GM12878 (cell line): ENCODE data around the gene RIMBP2. TPM values are rescaled to one million over a fixed set of nuclear protein-coding genes. Genes with fewer than 3 reads are reported as not detected.

Experiments
- ATAC-seq: fragments of 200-7000 bp; cut with Tn5 transposase; 3 replicates; pipeline ENCODE4 v1.9.1; 2020; ENCODE audit warnings: mild to moderate bottlenecking, moderate library complexity
- BruUV-seq: library from RNA; stranded (reverse); fragments of 400-500 nt; replicated peaks from 2 replicates; lab custom pipeline; 2021; lab: Mats Ljungman, UMichigan
- CTCF ChIA-PET: fragments of 300-600 bp; sonication (Branson Sonifier 250); formaldehyde crosslinking; extraction: SDS; loops from one replicate; lab custom pipeline; 2021; ENCODE audit warnings: inconsistent platforms; lab: Yijun Ruan, JAX
- POLR2A ChIA-PET: fragments of 350-600 bp; formaldehyde crosslinking; extraction: SDS; loops from one replicate; lab custom pipeline; 2021; ENCODE audit warnings: inconsistent platforms; lab: Charles Lee
- RAD21 ChIA-PET: fragments of 300-600 bp; sonication (Branson Sonifier 250); formaldehyde crosslinking; loops from one replicate; lab custom pipeline; 2023; ENCODE audit warnings: antibody characterized with exemption; ENCODE audit not compliant: unreplicated experiment; lab: Charles Lee
- SMC1A ChIA-PET: fragments of 300-600 bp; sonication (Branson Sonifier 250); formaldehyde crosslinking; loops from one replicate; lab custom pipeline; 2023; ENCODE audit not compliant: unreplicated experiment, uncharacterized antibody; lab: Charles Lee
- DNase-seq: peaks from one replicate; pipeline ENCODE4 v3.0.0-alpha.2; 2011; ENCODE audit warnings: low read depth, low spot score
- FAIRE-seq: peaks from 3 replicates; lab custom pipeline; 2011; peaks lifted over from hg19 to GRCh38; lab: Jason Lieb, UNC
- H2AFZ ChIP-seq: 2 replicates; pipeline ENCODE4 v1.6.0; 2011; ENCODE audit warnings: low read depth, low read length, control low read depth; ENCODE audit not compliant: control insufficient read depth
- H3K27ac ChIP-seq: 2 replicates; pipeline ENCODE4 v1.5.1; 2011; ENCODE audit warnings: control low read depth; ENCODE audit not compliant: control insufficient read depth, insufficient read depth
- H3K27me3 ChIP-seq, 2 experiments: replicated peaks in 1 of 2; 2 replicates each; pipeline versions ENCODE4 v1.6.0 to v1.6.1; 2011; ENCODE audit warnings: low read length in 1 of 2; ENCODE audit not compliant: control insufficient read depth in 2 of 2, insufficient read depth in 2 of 2
- H3K36me3 ChIP-seq, 2 experiments: 2 replicates each; pipeline ENCODE4 v1.5.1; 2011; ENCODE audit warnings: low read length in 1 of 2; ENCODE audit not compliant: control insufficient read depth in 2 of 2, insufficient read depth in 2 of 2
- H3K4me1 ChIP-seq: 2 replicates; pipeline ENCODE4 v1.6.1; 2011; ENCODE audit warnings: mild to moderate bottlenecking, low read length, moderate library complexity, mixed read lengths; ENCODE audit not compliant: control insufficient read depth, insufficient read depth
- H3K4me2 ChIP-seq: 2 replicates; pipeline ENCODE4 v1.6.0; 2011; ENCODE audit warnings: control low read depth; ENCODE audit not compliant: control insufficient read depth, insufficient read depth
- H3K4me3 ChIP-seq: fragments of 200-600 bp; sonication (generic); 2 replicates; pipeline ENCODE4 v1.5.1; 2016
- H3K79me2 ChIP-seq: 2 replicates; pipeline ENCODE4 v1.6.0; 2011; ENCODE audit warnings: low read length; ENCODE audit not compliant: control insufficient read depth, insufficient read depth
- H3K9ac ChIP-seq: 2 replicates; pipeline ENCODE4 v1.8.0; 2011; ENCODE audit warnings: low read length, control low read depth, mixed read lengths; ENCODE audit not compliant: control insufficient read depth, insufficient read depth
- H3K9me3 ChIP-seq: replicated peaks from 3 replicates; pipeline ENCODE4 v1.5.1; 2011; ENCODE audit warnings: mild to moderate bottlenecking, low read length; ENCODE audit not compliant: control insufficient read depth, insufficient read depth
- H4K20me1 ChIP-seq: 2 replicates; pipeline ENCODE4 v1.6.0; 2011; ENCODE audit not compliant: control insufficient read depth, insufficient read depth
- ATF7 ChIP-seq: fragments of 450-650 bp; IDR thresholded peaks from 2 replicates; pipeline ENCODE4 v1.6.1; 2016; ENCODE audit warnings: low read depth, mild to moderate bottlenecking
- CREB1 ChIP-seq: IDR thresholded peaks from 2 replicates; pipeline ENCODE4 v1.6.1; 2012; ENCODE audit warnings: low read depth, mild to moderate bottlenecking, inconsistent platforms
- ELK1 ChIP-seq: IDR thresholded peaks from 2 replicates; pipeline ENCODE4 v1.6.1; 2012; ENCODE audit warnings: low read depth, low read length, improper control_type of control experiment
- EP300 ChIP-seq, 2 experiments: fragments of 150-350 bp in 1 of 2; IDR thresholded peaks; 2 replicates each; pipeline ENCODE4 v1.6.1; 2011 to 2012; ENCODE audit warnings: low read depth in 2 of 2, low read length in 2 of 2, borderline replicate concordance in 1 of 2, improper control_type of control experiment in 1 of 2, inconsistent platforms in 1 of 2; ENCODE audit not compliant: control insufficient read depth in 1 of 2
- ESRRA ChIP-seq: IDR thresholded peaks from 2 replicates; pipeline ENCODE4 v1.6.1; 2012; ENCODE audit warnings: mild to moderate bottlenecking, low read length, improper control_type of control experiment
- FOS ChIP-seq: IDR thresholded peaks from 3 replicates; pipeline ENCODE4 v1.6.1; 2011; ENCODE audit warnings: borderline replicate concordance; ENCODE audit not compliant: insufficient read length; ENCODE audit errors: extremely low read depth
- IRF4 ChIP-seq: IDR thresholded peaks from 2 replicates; pipeline ENCODE4 v1.6.1; 2011; ENCODE audit warnings: low read depth, low read length
- KDM1A ChIP-seq: fragments of 200-600 bp; sonication (generic); IDR thresholded peaks from 2 replicates; pipeline ENCODE4 v1.6.1; 2016; ENCODE audit warnings: borderline replicate concordance
- MYB ChIP-seq: fragments of 150-350 bp; IDR thresholded peaks from 2 replicates; pipeline ENCODE4 v1.6.1; 2014; ENCODE audit warnings: mild to moderate bottlenecking, low read depth, low read length, borderline replicate concordance
- NR2C1 ChIP-seq: fragments of 450-650 bp; IDR thresholded peaks from 2 replicates; pipeline ENCODE4 v1.6.1; 2017; ENCODE audit warnings: antibody characterized with exemption, mild to moderate bottlenecking, moderate library complexity
- NRF1 ChIP-seq: conservative IDR thresholded peaks from 2 replicates; pipeline ENCODE4 v1.6.1; 2011; ENCODE audit warnings: mild to moderate bottlenecking, low read depth, low read length, improper control_type of control experiment
- POU2F2 ChIP-seq: IDR thresholded peaks from 3 replicates; pipeline ENCODE4 v1.6.1; 2011; ENCODE audit warnings: low read depth, mild to moderate bottlenecking, low read length, borderline replicate concordance
- RBBP5 ChIP-seq: fragments of 200-600 bp; sonication (generic); conservative IDR thresholded peaks from 2 replicates; pipeline ENCODE4 v1.6.1; 2016
- RELA ChIP-seq: fragments of 450-650 bp; IDR thresholded peaks from 2 replicates; pipeline ENCODE4 v1.8.0; 2014; ENCODE audit warnings: borderline replicate concordance; ENCODE audit not compliant: partially characterized antibody
- RUNX3 ChIP-seq: IDR thresholded peaks from 2 replicates; pipeline ENCODE4 v1.6.1; 2012; ENCODE audit warnings: low read length, inconsistent platforms
- SP1 ChIP-seq: IDR thresholded peaks from one replicate; pipeline ENCODE4 v1.6.1; 2011; ENCODE audit warnings: low read depth, low read length
- ZNF384 ChIP-seq: IDR thresholded peaks from 2 replicates; pipeline ENCODE4 v1.6.1; 2012; ENCODE audit warnings: low read depth, mild to moderate bottlenecking, low read length, improper control_type of control experiment, borderline replicate concordance
- WGBS: methylation state at CpG from one replicate; pipeline ENCODE4 v1.1.6; 2016; ENCODE audit warnings: low lambda C conversion rate; ENCODE audit not compliant: insufficient replicate concordance, insufficient coverage; ENCODE audit errors: missing lambda C conversion rate; 5-methylcytosine and 5-hydroxymethylcytosine counted together
- in situ Hi-C: fragments of 300-500 bp; cut with MboI; formaldehyde crosslinking; loops from 9 replicates; pipeline ENCODE4 v1.14.3; 2018; ENCODE audit warnings: mixed read lengths
- intact Hi-C: fragments of 100-400 bp; cut with micrococcal nuclease; formaldehyde crosslinking; loops from one replicate; pipeline ENCODE4 v1.14.2; 2022; ENCODE audit not compliant: unreplicated experiment
- polyA plus RNA-seq, 11 experiments: library from polyadenylated mRNA; depleted of rRNA in 4 of 11; unstranded in 6 of 11; stranded (reverse) in 5 of 11; fragments of >200 nt; fragmentation: Nextera tagmentation in 4 of 11; fragmentation: Illumina TruSeq in 1 of 11; extraction: Ambion mirVana in 4 of 11; extraction: Trizol in 1 of 11; gene quantifications; 1 replicate in 1 of 11; 2 replicates in 10 of 11; pipeline versions ENCODE4 v1.2.1 to v1.2.3, GENCODE V29; 2011 to 2016; ENCODE audit warnings: inconsistent platforms in 2 of 11, missing spikeins in 2 of 11, low read depth in 1 of 11
- total RNA-seq, 4 experiments: library from RNA; depleted of rRNA in 3 of 4; stranded (reverse); fragments of >200 nt in 3 of 4; fragmentation: Illumina TruSeq in 1 of 4; extraction: Trizol in 1 of 4; gene quantifications; 2 replicates each; pipeline versions ENCODE4 v1.2.1 to v1.2.3, GENCODE V29; 2013 to 2021
- TF ChIP-seq, protein P1 (sequence below): fragments of 450-650 bp; IDR thresholded peaks from 2 replicates; pipeline ENCODE4 v1.6.1; 2016; ENCODE audit warnings: mild to moderate bottlenecking, moderate library complexity, borderline replicate concordance
- TF ChIP-seq, protein P2 (sequence below): fragments of 450-650 bp; IDR thresholded peaks from 2 replicates; pipeline ENCODE4 v1.6.1; 2016; ENCODE audit warnings: mild to moderate bottlenecking

The RIMBP2 gene
- total and polyA plus RNA-seq, 10 of the 15 experiments (the other 5 are each of a cell fraction or from before 2014, with no cell fraction given) = 0.04 to 2.9 (median 0.07) TPM; not detected in 1

DNA sequence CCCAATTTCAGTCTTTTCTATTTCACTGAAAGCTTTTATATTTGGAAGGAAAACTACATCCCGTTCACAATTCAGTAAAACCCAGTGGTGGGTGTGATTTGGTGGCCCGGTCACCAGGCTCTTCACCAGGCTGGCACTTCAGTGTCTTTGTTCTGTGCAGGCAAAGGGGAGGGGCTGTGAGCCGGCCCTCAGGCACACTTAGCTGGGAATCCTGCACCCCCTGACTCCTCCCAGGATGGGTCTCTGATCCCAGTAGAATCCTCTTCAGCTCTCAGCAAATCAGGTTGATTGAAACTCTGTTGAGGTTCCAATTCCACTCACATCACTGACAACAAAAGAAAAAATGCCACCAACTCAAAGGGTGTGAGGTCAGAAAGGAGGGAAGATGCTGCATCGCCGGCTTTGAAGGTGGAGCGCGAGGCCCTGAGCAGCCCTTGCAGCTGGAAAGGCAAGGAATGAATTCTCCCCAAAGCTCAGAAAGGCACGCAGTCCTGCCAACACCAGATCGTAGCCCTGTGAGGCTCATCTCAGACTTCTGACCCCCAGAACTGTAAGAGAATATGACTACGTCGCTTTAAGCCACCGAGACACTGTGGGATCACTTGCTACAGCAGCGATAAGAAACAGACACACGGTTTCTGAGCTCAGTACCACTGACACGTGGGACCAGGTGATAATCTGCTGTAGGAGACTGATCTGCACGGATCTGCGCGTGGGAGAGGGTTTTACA lies 211.8 kb downstream of the RIMBP2 start:
- ChIA-PET POLR2A (no interaction called here), CTCF (interaction anchor here (0.7 kb wide), 1 partner anchor 215 kb away, joined by 3 read pairs; no protein-coding TSS in a partner anchor), SMC1A (no interaction called here), RAD21 (no interaction called here)
- no peak overlapping the region for H3K4me3 ChIP-seq
- no peak overlapping the region for H3K9ac ChIP-seq
- no peaks in the 10 kb centered on the region for H4K20me1 ChIP-seq
- no peaks in the 10 kb centered on the region for H3K4me1 ChIP-seq
- TF ChIP-seq MYB = no peak
- no peak for TF ChIP-seq EP300 (IDR thresholded peaks at IDR 0.05; ENCODE audit: borderline replicate concordance in 1 of 2, control insufficient read depth in 1 of 2, low read depth in 2 of 2, low read length in 2 of 2)
- no peak for TF ChIP-seq IRF4
- no peak for TF ChIP-seq POU2F2
- TF ChIP-seq RELA = no peak
- TF ChIP-seq, protein P1, sequence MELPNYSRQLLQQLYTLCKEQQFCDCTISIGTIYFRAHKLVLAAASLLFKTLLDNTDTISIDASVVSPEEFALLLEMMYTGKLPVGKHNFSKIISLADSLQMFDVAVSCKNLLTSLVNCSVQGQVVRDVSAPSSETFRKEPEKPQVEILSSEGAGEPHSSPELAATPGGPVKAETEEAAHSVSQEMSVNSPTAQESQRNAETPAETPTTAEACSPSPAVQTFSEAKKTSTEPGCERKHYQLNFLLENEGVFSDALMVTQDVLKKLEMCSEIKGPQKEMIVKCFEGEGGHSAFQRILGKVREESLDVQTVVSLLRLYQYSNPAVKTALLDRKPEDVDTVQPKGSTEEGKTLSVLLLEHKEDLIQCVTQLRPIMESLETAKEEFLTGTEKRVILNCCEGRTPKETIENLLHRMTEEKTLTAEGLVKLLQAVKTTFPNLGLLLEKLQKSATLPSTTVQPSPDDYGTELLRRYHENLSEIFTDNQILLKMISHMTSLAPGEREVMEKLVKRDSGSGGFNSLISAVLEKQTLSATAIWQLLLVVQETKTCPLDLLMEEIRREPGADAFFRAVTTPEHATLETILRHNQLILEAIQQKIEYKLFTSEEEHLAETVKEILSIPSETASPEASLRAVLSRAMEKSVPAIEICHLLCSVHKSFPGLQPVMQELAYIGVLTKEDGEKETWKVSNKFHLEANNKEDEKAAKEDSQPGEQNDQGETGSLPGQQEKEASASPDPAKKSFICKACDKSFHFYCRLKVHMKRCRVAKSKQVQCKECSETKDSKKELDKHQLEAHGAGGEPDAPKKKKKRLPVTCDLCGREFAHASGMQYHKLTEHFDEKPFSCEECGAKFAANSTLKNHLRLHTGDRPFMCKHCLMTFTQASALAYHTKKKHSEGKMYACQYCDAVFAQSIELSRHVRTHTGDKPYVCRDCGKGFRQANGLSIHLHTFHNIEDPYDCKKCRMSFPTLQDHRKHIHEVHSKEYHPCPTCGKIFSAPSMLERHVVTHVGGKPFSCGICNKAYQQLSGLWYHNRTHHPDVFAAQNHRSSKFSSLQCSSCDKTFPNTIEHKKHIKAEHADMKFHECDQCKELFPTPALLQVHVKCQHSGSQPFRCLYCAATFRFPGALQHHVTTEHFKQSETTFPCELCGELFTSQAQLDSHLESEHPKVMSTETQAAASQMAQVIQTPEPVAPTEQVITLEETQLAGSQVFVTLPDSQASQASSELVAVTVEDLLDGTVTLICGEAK = no peak
- TF ChIP-seq NR2C1 = no peak
- TF ChIP-seq NRF1 = no peak
- TF ChIP-seq KDM1A = no peak
- no peak for TF ChIP-seq FOS
- TF ChIP-seq ELK1 = no peak
- no peak for TF ChIP-seq CREB1
- no peak for TF ChIP-seq ATF7
- no peak for TF ChIP-seq RUNX3
- TF ChIP-seq ESRRA = no peak
- no peak for TF ChIP-seq ZNF384
- no peak for TF ChIP-seq RBBP5
- no peak for TF ChIP-seq SP1
- TF ChIP-seq, protein P2, sequence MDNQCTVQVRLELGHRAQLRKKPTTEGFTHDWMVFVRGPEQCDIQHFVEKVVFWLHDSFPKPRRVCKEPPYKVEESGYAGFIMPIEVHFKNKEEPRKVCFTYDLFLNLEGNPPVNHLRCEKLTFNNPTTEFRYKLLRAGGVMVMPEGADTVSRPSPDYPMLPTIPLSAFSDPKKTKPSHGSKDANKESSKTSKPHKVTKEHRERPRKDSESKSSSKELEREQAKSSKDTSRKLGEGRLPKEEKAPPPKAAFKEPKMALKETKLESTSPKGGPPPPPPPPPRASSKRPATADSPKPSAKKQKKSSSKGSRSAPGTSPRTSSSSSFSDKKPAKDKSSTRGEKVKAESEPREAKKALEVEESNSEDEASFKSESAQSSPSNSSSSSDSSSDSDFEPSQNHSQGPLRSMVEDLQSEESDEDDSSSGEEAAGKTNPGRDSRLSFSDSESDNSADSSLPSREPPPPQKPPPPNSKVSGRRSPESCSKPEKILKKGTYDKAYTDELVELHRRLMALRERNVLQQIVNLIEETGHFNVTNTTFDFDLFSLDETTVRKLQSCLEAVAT = no peak
- no peaks in the 10 kb centered on the region; the same call in 2 of the 3 replicates for H3K9me3 ChIP-seq
- H3K79me2 ChIP-seq = no peaks in the 10 kb centered on the region
- no peak overlapping the region for H2AFZ ChIP-seq
- in situ Hi-C loops = no loop called here
- intact Hi-C loops = no loop called here
- H3K27ac ChIP-seq = no peak overlapping the region
- 50% methylated on average over 18 of the region's 18 CpGs for WGBS
- no peak overlapping the region for H3K4me2 ChIP-seq
- ATAC-seq (no peak), FAIRE-seq (no peak), DNase-seq (no peak)
- no peaks in the 10 kb centered on the region for H3K36me3 ChIP-seq
- no TSS peak for BruUV-seq
- no peaks in the 10 kb centered on the region for H3K27me3 ChIP-seq
